Measurements from ENCODE around the gene ZNF276. TPM values are rescaled to one million over a fixed set of nuclear protein-coding genes. Genes with fewer than 3 reads are reported as not detected.

The ZNF276 gene
- total RNA-seq, 4 donors from 2014 or later: 43.4 to 265 (median 145) TPM

DNA sequence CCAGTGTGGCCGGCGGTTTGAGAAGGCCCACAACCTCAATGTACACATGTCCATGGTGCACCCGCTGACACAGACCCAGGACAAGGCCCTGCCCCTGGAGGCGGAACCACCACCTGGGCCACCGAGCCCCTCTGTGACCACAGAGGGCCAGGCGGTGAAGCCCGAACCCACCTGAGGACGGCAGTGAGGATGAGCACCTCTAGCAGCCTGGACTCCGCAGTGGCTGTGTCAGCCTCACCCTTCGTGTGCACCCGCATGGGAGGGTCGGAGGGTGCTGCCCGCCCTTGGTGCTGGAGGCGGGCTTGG is 16.7 kb downstream of the ZNF276 start:
- Histone ChIP-seq H3K9me3 (no peaks in the 10 kb centered on the region), H3K36me3 (peaks cover 0 to 69% (median 34%) of the 10 kb centered on the region in 4 donors), H3K27me3 (no peaks in the 10 kb centered on the region), H3K4me3 (no peak overlapping the region), H3K27ac (no peak overlapping the region), H3K4me1 (no peaks in the 10 kb centered on the region)
- TF ChIP-seq, protein P1, sequence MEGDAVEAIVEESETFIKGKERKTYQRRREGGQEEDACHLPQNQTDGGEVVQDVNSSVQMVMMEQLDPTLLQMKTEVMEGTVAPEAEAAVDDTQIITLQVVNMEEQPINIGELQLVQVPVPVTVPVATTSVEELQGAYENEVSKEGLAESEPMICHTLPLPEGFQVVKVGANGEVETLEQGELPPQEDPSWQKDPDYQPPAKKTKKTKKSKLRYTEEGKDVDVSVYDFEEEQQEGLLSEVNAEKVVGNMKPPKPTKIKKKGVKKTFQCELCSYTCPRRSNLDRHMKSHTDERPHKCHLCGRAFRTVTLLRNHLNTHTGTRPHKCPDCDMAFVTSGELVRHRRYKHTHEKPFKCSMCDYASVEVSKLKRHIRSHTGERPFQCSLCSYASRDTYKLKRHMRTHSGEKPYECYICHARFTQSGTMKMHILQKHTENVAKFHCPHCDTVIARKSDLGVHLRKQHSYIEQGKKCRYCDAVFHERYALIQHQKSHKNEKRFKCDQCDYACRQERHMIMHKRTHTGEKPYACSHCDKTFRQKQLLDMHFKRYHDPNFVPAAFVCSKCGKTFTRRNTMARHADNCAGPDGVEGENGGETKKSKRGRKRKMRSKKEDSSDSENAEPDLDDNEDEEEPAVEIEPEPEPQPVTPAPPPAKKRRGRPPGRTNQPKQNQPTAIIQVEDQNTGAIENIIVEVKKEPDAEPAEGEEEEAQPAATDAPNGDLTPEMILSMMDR (IDR thresholded peaks at IDR 0.05): no peak
- no peak for TF ChIP-seq EP300 (IDR thresholded peaks at IDR 0.05; ENCODE audit: low read depth)
- intact Hi-C loops (cut with DNase I; ENCODE audit: low total_unique reads) (no loop called here), in situ Hi-C loops (cut with MboI; ENCODE audit: low pct_ligation_motif_present in 1 of 4, low pct_unique_long_range_greater_than_20kb in 1 of 4, low sequenced_read_pairs in 3 of 4) (no loop called here)
- no peak for DNase-seq
- 89 to 100% methylated on average over 1 to 14 of the region's 14 CpGs for WGBS, 2 donors (ENCODE audit: low coverage in 1 of 2)

DNA sequence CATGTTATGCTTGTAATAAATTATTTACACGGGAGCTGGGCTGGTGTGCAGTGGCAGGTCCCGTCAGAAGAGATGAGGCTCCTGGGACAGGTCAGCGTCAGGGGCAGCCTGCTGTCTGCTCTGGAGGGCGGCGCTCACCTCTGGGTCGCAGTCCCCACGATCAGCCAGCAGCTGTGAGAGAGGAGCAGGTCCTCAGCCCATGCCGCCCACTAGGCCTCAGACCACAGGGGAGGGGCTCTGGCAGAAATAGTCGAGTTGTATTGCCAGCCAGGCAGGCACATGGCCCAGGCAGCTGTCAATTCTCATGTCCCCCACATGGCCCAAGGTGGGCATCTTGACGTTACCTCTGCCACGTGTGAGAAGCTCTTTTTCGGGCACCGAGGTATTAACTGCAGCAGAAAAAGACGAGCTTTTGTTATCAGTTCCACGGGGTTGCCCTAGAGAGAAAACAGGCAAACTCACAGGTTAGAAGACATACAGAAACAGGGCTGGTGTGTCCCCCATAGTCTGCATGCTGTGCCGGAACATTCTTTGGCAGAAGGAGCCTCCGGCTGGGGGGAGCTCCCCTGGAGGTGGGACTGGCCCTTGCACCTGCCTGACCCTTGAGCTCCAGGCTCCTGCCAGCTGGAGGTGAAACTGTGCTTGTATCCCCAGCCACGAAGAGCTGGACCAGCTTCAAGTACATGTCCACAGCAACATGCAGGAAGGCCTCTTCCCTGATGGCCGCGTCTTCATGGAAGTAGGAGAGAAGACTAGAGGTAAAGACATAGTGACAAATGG is 17.4 kb downstream of the ZNF276 start:
- 89 to 100% methylated on average over 2 to 16 of the region's 20 CpGs for WGBS, 2 donors (ENCODE audit: low coverage in 1 of 2)
- in situ Hi-C loops (cut with MboI; ENCODE audit: low pct_ligation_motif_present in 1 of 4, low pct_unique_long_range_greater_than_20kb in 1 of 4, low sequenced_read_pairs in 3 of 4): no loop called here

DNA sequence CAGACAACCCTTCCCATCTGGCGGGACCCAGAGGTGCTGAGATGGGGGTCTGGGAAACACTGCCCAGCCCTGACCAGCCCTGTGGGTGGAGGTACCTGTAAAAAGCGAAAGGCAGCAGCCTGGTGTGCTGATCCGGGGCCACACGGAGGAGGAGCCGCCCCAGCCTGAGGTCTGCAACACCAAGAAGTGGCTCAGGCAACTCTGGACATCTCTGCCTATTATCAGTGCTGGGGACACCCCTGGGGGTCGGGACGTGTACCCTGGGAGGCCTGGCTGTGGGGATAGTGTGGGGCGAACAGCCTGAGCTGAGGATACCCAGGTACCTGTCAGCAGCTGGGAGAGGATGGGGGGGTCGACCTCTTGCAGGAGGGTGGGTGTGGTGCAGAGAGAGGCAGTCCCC is 18.0 kb downstream of the ZNF276 start:
- no peaks in the 10 kb centered on the region for H3K9me3 ChIP-seq
- H3K4me3 ChIP-seq: no peak overlapping the region
- 83% methylated on average over 7 of the region's 9 CpGs; no CpG with 5 or more reads in 1 of the 2 donors for WGBS, 2 donors (ENCODE audit: low coverage in 1 of 2)
- H3K27ac ChIP-seq: no peak overlapping the region
- TF ChIP-seq EP300 (IDR thresholded peaks at IDR 0.05; ENCODE audit: low read depth) (no peak), POLR2A (IDR thresholded peaks at IDR 0.05) (no peak), POLR2AphosphoS5 (IDR thresholded peaks at IDR 0.05) (no peak)
- TF ChIP-seq, protein P1 (IDR thresholded peaks at IDR 0.05): no peak
- H3K27me3 ChIP-seq: no peaks in the 10 kb centered on the region
- intact Hi-C loops (cut with DNase I; ENCODE audit: low total_unique reads): no loop called here
- peaks cover 0 to 55% (median 27%) of the 10 kb centered on the region in 4 donors for H3K36me3 ChIP-seq
- H3K4me1 ChIP-seq: no peaks in the 10 kb centered on the region
- no peak for DNase-seq
- in situ Hi-C loops (cut with MboI; ENCODE audit: low pct_ligation_motif_present in 1 of 4, low pct_unique_long_range_greater_than_20kb in 1 of 4, low sequenced_read_pairs in 3 of 4): no loop called here

More for the DNA sequence above, 17.4 kb downstream of the ZNF276 start:
- no peak overlapping the region for H3K27ac ChIP-seq
- no peaks in the 10 kb centered on the region for H3K27me3 ChIP-seq
- intact Hi-C loops (cut with DNase I; ENCODE audit: low total_unique reads): no loop called here
- no peaks in the 10 kb centered on the region for H3K4me1 ChIP-seq
- no peak for TF ChIP-seq POLR2AphosphoS5 (IDR thresholded peaks at IDR 0.05)
- TF ChIP-seq, protein P1 (IDR thresholded peaks at IDR 0.05): no peak
- TF ChIP-seq EP300 (IDR thresholded peaks at IDR 0.05; ENCODE audit: low read depth): no peak
- TF ChIP-seq POLR2A (IDR thresholded peaks at IDR 0.05): no peak
- H3K4me3 ChIP-seq: no peak overlapping the region
- no peaks in the 10 kb centered on the region for H3K9me3 ChIP-seq
- H3K36me3 ChIP-seq: peaks cover 0 to 62% (median 31%) of the 10 kb centered on the region in 4 donors
- DNase-seq: no peak

DNA sequence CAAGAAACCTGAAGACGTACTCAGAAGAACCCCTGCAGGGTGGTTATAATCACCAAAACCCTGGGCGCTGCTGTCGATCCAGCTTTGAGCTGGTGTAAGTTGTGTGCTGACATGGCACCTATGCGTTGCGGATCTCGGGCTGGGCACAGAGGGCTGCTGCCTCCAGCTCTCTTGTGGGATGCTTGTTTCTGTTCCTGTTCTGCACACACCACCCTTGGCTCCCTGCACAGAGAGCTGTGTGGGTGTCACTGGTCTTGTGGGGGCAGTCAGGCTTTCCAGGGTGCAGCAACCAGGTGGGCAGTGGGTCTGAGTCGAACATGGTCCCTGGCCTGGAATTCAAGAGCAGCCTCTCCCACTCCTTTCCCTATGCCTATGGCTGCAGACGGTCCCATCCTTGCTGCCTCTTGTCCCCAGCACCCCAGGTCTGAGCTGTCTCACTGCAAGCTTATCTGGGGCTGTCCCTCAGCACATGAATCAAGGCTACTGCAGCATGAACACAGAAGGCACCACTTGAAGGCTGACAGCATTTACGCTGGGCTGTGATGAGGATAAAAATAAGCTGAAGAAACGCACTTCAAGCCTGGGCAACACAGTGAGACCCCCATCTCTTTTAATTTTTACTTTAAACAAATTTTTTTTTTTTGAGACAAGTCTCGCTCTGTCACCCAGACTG is 20.1 kb downstream of the ZNF276 start:
- no peaks in the 10 kb centered on the region for H3K9me3 ChIP-seq
- H3K4me1 ChIP-seq: no peaks in the 10 kb centered on the region
- H3K27ac ChIP-seq: no peak overlapping the region
- peaks cover 0 to 36% (median 17%) of the 10 kb centered on the region in 4 donors for H3K36me3 ChIP-seq
- intact Hi-C loops (cut with DNase I; ENCODE audit: low total_unique reads): no loop called here
- no peak for DNase-seq
- H3K4me3 ChIP-seq: no peak overlapping the region
- in situ Hi-C loops (cut with MboI; ENCODE audit: low pct_ligation_motif_present in 1 of 4, low pct_unique_long_range_greater_than_20kb in 1 of 4, low sequenced_read_pairs in 3 of 4): no loop called here
- TF ChIP-seq POLR2A (IDR thresholded peaks at IDR 0.05) (peak; percentile 25), EP300 (IDR thresholded peaks at IDR 0.05; ENCODE audit: low read depth) (no peak)
- H3K27me3 ChIP-seq: no peaks in the 10 kb centered on the region
- 81 to 90% methylated on average over 4 to 11 of the region's 11 CpGs for WGBS, 2 donors (ENCODE audit: low coverage in 1 of 2)
